Activated naive CD4-positive, alpha-beta T cell treated with anti-CD3 and anti-CD28 coated beads, Interleukin-2, amount 10 ng/mL, durations not matched to agents 7 days and 5 days (primary cell): Measurements from ENCODE around the gene RREB1.
A peak's percentile ranks its signal among the peaks of the same experiment; 100 is the strongest.

Experiments used
- CTCF ChIA-PET: fragments of 350-600 bp; sonication (Branson Sonifier 250); formaldehyde crosslinking; loops from one replicate; lab custom pipeline; 2021; ENCODE audit warnings: antibody characterized with exemption; lab: Charles Lee
- DNase-seq: peaks from one replicate; pipeline ENCODE4 v3.0.0-alpha.2; 2020
- H3K27ac Mint-ChIP-seq: one replicate; pipeline ENCODE4 v1.8.0; 2021; ENCODE audit warnings: mild to moderate bottlenecking, moderate library complexity, mixed read lengths
- H3K27me3 Mint-ChIP-seq: one replicate; pipeline ENCODE4 v1.8.0; 2021; ENCODE audit warnings: mild to moderate bottlenecking, mixed read lengths
- H3K36me3 Mint-ChIP-seq: one replicate; pipeline ENCODE4 v1.8.0; 2021; ENCODE audit warnings: mixed read lengths
- H3K4me1 Mint-ChIP-seq: one replicate; pipeline ENCODE4 v1.8.0; 2021; ENCODE audit warnings: mixed read lengths
- H3K4me3 Mint-ChIP-seq: one replicate; pipeline ENCODE4 v1.8.0; 2021; ENCODE audit warnings: mild to moderate bottlenecking, moderate library complexity, mixed read lengths
- H3K9me3 Mint-ChIP-seq: one replicate; pipeline ENCODE4 v1.8.0; 2021; ENCODE audit warnings: mixed read lengths

The RREB1 gene

DNA sequence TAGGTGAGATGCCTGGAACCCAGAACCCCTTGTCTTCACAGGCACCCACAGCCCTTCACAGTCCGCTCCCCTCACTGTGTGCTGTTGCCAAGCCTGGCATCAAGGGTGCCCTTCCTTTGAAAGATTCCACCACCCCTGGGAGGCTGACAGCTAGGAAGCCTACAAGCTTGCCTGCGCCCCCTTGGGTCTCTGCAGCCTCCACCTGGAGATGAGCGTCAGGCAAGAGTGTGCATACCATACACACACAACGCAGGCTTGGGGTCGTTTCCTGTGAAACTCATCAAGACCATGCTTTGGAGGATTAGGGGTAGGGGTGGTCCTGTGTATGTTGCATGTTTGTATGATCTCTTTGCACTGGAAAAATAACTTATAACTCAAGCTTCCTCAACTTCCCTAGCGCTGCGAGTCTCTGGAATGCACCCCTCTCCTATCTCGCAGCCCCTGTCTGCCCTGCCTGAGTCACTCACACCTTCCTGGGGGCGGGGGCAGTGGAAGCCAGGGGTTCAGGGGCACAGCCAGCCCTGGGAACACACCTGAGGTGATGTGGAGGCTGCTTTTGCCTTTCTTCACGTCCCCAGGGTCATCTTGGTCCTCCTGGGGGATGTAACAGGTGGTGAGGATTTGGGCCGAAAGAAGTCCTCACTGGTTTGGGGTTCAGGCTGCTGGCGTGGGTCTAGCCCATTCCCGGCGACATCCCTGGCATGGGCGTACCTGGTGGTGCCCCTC is 138.1 kb downstream of the RREB1 start:
- H3K36me3 Mint-ChIP-seq = peaks cover 26% of the 10 kb centered on the region
- no peak overlapping the region for H3K4me3 Mint-ChIP-seq
- CTCF ChIA-PET = no interaction called here
- H3K27ac Mint-ChIP-seq = no peak overlapping the region
- no peak for DNase-seq
- peaks cover 13% of the 10 kb centered on the region for H3K4me1 Mint-ChIP-seq
- no peaks in the 10 kb centered on the region for H3K27me3 Mint-ChIP-seq
- no peaks in the 10 kb centered on the region for H3K9me3 Mint-ChIP-seq

DNA sequence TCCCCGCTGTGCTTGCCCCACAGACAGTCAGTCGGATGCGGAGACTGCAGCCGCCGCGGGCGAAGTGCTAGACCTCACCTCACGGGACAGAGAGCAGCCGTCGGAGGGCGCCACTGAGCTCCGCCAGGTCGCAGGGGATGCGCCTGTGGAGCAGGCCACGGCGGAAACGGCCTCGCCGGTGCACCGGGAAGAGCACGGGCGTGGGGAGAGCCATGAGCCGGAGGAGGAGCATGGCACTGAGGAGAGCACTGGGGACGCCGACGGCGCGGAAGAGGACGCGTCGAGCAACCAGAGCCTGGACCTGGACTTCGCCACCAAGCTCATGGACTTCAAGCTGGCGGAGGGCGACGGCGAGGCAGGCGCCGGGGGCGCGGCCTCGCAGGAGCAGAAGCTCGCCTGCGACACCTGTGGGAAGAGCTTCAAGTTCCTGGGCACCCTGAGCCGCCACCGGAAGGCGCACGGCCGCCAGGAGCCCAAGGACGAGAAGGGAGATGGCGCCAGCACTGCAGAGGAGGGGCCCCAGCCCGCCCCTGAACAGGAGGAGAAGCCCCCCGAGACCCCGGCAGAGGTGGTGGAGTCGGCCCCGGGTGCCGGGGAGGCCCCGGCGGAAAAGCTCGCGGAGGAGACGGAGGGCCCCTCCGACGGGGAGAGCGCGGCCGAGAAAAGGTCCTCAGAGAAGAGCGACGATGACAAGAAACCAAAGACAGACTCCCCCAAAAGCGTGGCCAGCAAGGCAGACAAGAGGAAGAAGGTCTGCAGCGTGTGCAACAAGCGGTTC is 138.8 kb downstream of the RREB1 start:
- peaks cover 13% of the 10 kb centered on the region for H3K4me1 Mint-ChIP-seq
- H3K9me3 Mint-ChIP-seq = no peaks in the 10 kb centered on the region
- CTCF ChIA-PET = no interaction called here
- H3K27ac Mint-ChIP-seq = no peak overlapping the region
- H3K27me3 Mint-ChIP-seq = no peaks in the 10 kb centered on the region
- H3K4me3 Mint-ChIP-seq = no peak overlapping the region
- DNase-seq = no peak
- peaks cover 31% of the 10 kb centered on the region for H3K36me3 Mint-ChIP-seq

DNA sequence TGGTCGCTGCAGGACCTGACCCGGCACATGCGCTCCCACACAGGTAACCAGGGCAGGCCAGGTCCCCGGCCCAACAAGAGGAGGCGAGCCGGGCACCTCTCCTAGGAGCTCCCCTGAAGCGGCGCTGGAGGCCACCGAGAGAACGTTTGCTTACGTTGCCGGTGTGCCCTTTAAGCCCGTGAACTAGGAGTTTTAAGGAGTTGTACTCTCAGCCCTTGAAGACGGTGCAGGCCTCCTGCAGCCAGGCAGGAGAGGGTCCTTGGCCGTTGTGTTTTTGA is 139.4 kb downstream of the RREB1 start:
- H3K9me3 Mint-ChIP-seq = no peaks in the 10 kb centered on the region
- no peak overlapping the region for H3K4me3 Mint-ChIP-seq
- H3K27me3 Mint-ChIP-seq = no peaks in the 10 kb centered on the region
- H3K36me3 Mint-ChIP-seq = peaks cover 31% of the 10 kb centered on the region
- CTCF ChIA-PET = no interaction called here
- no peak overlapping the region for H3K27ac Mint-ChIP-seq
- peaks cover 11% of the 10 kb centered on the region for H3K4me1 Mint-ChIP-seq
- DNase-seq = no peak

DNA sequence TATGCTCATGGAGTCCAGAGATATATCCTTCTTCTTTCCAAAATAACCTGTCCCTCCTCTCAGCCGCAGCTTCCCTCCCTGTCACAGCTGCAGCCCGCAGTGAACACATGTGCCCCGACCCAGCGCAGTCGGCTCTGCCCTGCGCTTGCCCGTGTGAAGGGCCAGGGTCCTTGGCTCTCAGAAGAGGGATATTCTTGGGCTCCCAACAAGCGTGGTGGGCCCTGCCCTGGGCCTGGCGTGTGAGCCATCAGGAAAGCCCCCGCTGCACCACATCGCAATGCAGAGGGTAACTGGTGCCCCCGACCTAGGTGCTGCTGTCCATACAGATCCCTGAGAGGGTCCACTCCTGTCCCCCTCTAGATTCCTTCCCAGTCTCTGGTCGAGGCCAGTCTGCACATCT is 140.1 kb downstream of the RREB1 start:
- peaks cover 28% of the 10 kb centered on the region for H3K36me3 Mint-ChIP-seq
- H3K27ac Mint-ChIP-seq = no peak overlapping the region
- no peaks in the 10 kb centered on the region for H3K9me3 Mint-ChIP-seq
- H3K4me3 Mint-ChIP-seq = no peak overlapping the region
- DNase-seq = no peak
- H3K27me3 Mint-ChIP-seq = no peaks in the 10 kb centered on the region
- peaks cover 7% of the 10 kb centered on the region for H3K4me1 Mint-ChIP-seq
- CTCF ChIA-PET = no interaction called here

DNA sequence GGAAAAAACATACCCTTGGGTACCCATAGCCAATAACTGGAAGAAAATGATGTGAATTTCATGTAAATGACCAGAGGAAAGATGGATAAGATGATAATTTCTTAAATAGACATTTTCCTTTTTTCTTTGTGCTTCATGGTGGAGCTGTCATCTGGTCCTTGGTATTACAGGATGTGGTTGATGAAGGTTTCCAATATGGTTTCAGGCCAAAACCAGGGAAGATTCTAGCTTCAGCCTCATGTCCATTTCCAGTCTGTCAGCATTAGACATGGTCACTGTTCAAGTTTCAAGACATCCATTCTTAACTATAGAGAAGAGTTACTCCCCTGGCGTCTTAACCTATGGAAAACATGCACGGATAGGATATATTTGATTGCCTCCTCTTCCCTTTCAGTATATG is 141.6 kb downstream of the RREB1 start:
- DNase-seq = no peak
- peaks cover 23% of the 10 kb centered on the region for H3K36me3 Mint-ChIP-seq
- H3K9me3 Mint-ChIP-seq = peaks cover 2% of the 10 kb centered on the region
- no peaks in the 10 kb centered on the region for H3K27me3 Mint-ChIP-seq
- CTCF ChIA-PET = interaction anchor here (0.8 to 2.1 kb wide), 2 partner anchors 11 to 135 kb away, joined by 3 to 7 read pairs; no protein-coding TSS in a partner anchor
- no peaks in the 10 kb centered on the region for H3K4me1 Mint-ChIP-seq
- no peak overlapping the region for H3K4me3 Mint-ChIP-seq
- H3K27ac Mint-ChIP-seq = no peak overlapping the region

DNA sequence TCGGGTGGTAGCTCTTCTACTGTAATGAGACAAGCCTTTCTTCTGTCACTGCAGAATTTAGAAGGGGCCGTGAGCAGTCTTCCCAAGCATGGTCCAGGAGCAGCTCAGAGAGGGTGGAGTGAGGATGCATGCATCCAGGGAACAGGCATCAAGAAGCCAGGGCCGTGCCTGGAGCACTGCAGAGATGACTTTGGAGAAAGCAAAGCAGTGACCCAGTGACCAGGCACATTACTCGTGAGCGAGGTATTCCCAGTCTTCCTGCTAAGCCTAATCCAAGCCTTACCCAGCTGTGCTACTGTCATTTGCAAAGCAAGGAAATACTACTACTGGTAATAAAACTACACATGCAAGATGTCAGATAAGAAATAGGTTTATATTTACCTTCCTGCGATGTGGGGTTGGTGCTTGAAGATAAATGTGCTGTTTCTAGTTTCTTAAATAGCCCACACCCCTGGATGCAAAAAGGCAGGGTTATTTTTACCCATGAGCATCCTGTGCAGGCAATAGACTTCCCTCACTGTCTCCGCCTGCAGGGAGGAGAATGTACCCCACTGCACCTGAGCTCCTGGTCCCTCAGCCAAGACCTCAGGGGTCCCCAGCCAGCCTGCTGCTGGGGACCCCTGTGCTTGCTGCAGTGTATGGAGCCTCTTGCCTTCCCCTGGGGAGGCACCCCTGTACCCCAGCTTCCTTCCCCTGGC is 142.3 kb downstream of the RREB1 start:
- H3K27ac Mint-ChIP-seq = no peak overlapping the region
- no peak overlapping the region for H3K4me3 Mint-ChIP-seq
- CTCF ChIA-PET = interaction anchor here (0.8 to 2.1 kb wide), 2 partner anchors 11 to 136 kb away, joined by 3 to 7 read pairs; no protein-coding TSS in a partner anchor
- H3K9me3 Mint-ChIP-seq = peaks cover 2% of the 10 kb centered on the region
- H3K4me1 Mint-ChIP-seq = no peaks in the 10 kb centered on the region
- no peak for DNase-seq
- H3K36me3 Mint-ChIP-seq = peaks cover 23% of the 10 kb centered on the region
- H3K27me3 Mint-ChIP-seq = no peaks in the 10 kb centered on the region

DNA sequence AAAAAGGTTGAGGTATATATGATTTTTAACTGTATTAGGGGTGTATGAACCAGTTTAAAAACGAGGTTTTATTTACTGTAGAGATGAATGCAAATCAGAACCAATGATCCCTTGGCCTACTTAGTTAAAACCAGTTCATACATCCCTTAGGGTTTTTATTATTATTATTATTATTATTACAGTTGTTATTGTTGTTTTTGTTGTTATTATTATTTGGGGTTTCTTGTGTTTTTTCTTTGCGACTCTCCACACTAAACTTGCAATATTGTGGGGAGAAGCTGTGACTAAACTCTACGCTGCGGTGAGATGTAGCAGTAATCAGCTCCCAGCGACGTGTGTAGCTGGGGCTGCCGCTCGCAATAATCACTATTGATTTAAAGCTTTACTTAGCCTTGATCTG is 143.1 kb downstream of the RREB1 start:
- no peak for DNase-seq
- CTCF ChIA-PET = interaction anchor here (1.4 kb wide), 1 partner anchor 12 kb away, joined by 6 read pairs; no protein-coding TSS in a partner anchor
- Mint-ChIP-seq H3K9me3 (peaks cover 8% of the 10 kb centered on the region), H3K27ac (no peak overlapping the region), H3K4me1 (no peaks in the 10 kb centered on the region), H3K27me3 (no peaks in the 10 kb centered on the region), H3K36me3 (peaks cover 20% of the 10 kb centered on the region), H3K4me3 (no peak overlapping the region)

DNA sequence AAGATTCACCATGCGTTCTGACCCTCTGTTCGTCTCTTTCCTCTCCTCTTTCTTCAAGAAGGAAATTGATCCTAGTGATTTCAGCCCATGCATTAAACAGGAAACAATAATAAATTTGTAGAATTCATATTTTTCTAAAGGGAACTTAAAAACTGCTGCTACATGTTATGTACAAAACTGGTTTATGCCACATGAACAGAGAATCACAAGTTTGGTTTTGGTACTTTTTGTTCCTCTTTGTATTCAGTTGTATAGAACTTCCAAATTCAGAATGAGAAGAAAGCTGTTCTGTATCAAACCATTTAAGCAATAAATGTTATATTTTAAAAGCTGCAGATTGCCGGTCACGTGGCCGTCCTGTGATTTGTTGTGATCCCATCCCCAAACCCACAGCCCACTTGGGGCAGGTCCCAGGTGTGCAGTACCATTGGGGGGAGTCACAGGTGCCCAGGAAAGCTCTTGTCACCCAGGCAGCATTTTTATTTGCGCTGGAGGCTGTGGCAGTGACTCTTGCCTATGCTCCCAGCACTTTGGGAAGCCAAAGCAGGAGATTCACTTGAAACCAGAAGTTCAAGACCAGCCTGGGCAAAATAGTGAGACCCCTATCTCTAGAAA is 144.0 kb downstream of the RREB1 start:
- DNase-seq = no peak
- Mint-ChIP-seq H3K27me3 (peaks cover 4% of the 10 kb centered on the region), H3K36me3 (peaks cover 19% of the 10 kb centered on the region), H3K27ac (no peak overlapping the region), H3K9me3 (peaks cover 12% of the 10 kb centered on the region), H3K4me3 (no peak overlapping the region), H3K4me1 (no peaks in the 10 kb centered on the region)
- CTCF ChIA-PET = interaction anchor here (1.4 kb wide), 1 partner anchor 13 kb away, joined by 6 read pairs; no protein-coding TSS in a partner anchor

DNA sequence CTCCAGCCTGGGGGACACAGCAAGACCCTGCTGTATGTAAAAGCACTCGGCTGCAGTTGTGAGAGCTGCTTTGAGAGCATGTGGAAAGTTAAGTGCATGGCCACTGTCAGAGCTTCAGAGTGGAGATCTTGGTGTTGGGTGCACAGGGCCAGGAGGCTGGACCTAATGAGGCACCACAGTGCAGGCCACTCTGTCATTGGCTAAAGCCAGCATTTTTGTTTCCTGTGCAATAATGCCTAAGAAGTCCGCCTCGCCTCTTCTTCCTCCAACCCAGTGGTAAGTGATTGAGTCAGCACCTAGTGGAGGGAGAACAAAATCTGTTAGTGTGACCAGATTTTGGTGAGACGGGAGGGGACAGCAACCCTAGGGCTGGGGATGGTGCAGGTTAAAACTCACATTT is 144.6 kb downstream of the RREB1 start:
- Mint-ChIP-seq H3K27ac (peak overlapping the region; percentile 55), H3K4me1 (no peaks in the 10 kb centered on the region), H3K36me3 (peaks cover 18% of the 10 kb centered on the region), H3K9me3 (peaks cover 12% of the 10 kb centered on the region), H3K27me3 (peaks cover 10% of the 10 kb centered on the region), H3K4me3 (no peak overlapping the region)
- no peak for DNase-seq
- CTCF ChIA-PET = interaction anchor here (1.4 kb wide), 1 partner anchor 13 kb away, joined by 6 read pairs; no protein-coding TSS in a partner anchor

DNA sequence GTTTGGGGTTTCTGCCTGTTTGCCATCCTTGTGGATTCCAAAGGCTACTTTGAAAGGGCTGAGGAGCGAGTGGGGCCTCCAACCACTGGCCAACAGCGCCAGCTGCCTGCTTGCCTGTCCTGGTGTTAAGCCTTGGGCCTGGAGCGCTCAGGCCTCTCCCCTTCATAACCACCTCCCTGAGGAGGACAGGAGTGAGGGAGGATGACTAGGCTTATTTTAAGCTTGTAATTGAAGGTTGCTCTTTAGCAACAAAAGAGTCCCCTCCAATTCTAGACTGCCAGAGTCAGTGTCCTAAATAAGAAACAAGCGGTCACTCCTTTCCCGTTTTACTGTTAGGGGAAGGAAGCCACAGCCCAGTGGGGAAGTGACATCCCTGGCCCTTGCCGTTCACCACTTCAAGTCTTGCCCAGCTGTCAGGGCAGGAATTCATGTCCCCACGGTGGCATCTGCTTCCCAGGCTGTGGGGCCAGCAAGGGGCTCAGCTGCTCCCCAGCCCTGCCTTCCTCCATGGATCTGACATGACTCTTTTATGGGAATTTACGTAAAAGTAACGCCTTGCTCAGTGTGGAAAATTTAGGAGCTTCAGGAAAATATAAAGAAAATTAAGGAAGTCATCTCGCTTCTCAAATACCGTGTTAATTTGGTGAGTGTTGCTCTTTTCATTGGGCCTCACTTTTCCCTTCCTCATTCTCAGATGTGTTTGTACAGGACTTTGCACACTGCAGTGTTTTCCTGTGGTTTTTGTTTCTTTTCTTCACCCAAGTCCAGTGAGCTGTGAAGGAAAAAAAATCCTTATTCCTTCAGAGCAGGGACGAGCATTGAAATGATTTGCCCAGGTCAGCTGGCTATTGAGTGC is 147.4 kb downstream of the RREB1 start:
- Mint-ChIP-seq H3K4me3 (no peak overlapping the region), H3K36me3 (peaks cover 7% of the 10 kb centered on the region), H3K27ac (no peak overlapping the region), H3K4me1 (no peaks in the 10 kb centered on the region), H3K27me3 (peaks cover 36% of the 10 kb centered on the region), H3K9me3 (peaks cover 12% of the 10 kb centered on the region)
- CTCF ChIA-PET = interaction anchor here (0.7 to 1.0 kb wide), 2 partner anchors 361 to 532 kb away, joined by 3 read pairs; no protein-coding TSS in a partner anchor
- no peak for DNase-seq

DNA sequence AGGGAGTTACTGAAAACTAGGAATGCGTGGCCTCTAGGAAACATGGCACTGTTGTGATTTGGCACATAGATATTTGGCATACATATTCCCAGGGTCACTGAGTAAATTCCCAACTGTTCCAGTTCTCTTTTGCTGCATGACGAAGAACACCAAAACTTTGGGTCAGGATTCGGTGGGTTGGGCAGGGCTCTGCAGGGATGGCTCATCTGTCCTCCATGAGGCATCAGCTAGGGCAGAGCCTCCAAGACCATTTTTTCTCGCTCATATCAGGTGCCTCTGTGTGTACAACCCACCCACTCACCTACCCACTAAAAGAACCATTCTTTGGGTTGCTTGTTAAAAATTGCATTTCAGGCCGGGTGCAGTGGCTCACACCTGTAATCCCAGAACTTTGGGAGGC is 148.2 kb downstream of the RREB1 start:
- Mint-ChIP-seq H3K27ac (no peak overlapping the region), H3K36me3 (peaks cover 4% of the 10 kb centered on the region), H3K4me1 (peaks cover 7% of the 10 kb centered on the region), H3K9me3 (peaks cover 12% of the 10 kb centered on the region), H3K4me3 (no peak overlapping the region), H3K27me3 (peaks cover 43% of the 10 kb centered on the region)
- CTCF ChIA-PET = interaction anchor here (1.0 kb wide), 1 partner anchor 360 kb away, joined by 3 read pairs; no protein-coding TSS in a partner anchor
- no peak for DNase-seq

DNA sequence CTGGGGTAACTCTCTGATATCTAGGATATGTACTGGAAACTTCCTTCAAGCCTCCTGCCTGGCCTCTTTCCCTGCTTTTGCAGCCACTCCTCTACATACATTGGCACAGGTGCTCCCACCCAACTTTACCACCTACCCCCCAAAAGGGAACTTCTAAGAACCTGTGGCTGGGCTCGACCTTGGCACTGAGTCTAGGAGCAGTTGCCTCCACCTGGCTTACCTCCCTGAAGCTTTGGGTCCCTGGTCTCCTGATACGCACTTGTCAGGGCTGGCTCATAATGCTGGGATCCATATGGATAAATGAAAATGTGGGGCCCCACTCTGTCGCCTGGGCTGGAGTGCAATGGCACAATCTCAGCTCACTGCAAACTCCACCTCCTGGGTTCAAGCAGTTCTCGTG is 149.0 kb downstream of the RREB1 start:
- DNase-seq = no peak
- H3K9me3 Mint-ChIP-seq = peaks cover 12% of the 10 kb centered on the region
- H3K4me3 Mint-ChIP-seq = no peak overlapping the region
- H3K36me3 Mint-ChIP-seq = no peaks in the 10 kb centered on the region
- CTCF ChIA-PET = no interaction called here
- peaks cover 15% of the 10 kb centered on the region for H3K4me1 Mint-ChIP-seq
- no peak overlapping the region for H3K27ac Mint-ChIP-seq
- peaks cover 52% of the 10 kb centered on the region for H3K27me3 Mint-ChIP-seq

DNA sequence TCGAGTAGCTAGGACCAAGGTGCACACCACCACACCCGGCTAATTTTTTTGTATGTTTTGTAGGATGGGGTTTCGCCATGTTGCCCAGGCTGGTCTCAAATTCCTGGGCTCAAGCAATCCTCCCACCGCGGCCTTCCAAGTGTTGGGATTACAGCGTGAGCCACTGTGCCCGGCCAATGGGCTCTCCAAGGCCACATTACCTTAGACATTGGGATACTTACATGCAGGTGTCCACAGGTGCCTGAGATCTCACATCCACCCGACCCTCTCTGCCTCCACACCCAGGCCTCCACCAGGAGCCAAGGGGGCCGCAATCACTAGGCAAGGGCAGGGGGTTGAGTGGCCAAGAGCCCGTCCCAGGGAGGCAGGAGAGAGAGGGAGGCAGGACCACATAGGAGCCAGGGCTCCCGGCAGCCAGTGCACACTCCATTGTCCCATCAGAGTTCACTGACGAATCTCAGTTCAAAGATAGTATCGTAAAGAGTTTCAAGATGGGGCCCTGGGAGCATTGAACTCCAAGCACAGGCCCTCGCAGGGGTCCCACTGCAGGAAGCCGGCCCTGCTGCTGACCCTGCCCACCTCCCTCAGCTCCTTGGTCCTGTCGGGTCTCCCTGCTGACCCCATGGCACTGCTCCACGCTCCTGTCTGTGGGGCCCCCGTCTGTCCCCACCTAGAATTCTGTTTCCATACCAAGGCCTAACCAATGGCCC is 149.9 kb downstream of the RREB1 start:
- CTCF ChIA-PET = no interaction called here
- no peak for DNase-seq
- H3K4me3 Mint-ChIP-seq = no peak overlapping the region
- H3K4me1 Mint-ChIP-seq = peaks cover 23% of the 10 kb centered on the region
- no peaks in the 10 kb centered on the region for H3K36me3 Mint-ChIP-seq
- H3K9me3 Mint-ChIP-seq = peaks cover 12% of the 10 kb centered on the region
- peaks cover 60% of the 10 kb centered on the region for H3K27me3 Mint-ChIP-seq
- H3K27ac Mint-ChIP-seq = no peak overlapping the region
